CD4-positive, CD25-positive, alpha-beta regulatory T cell (primary cell): Measurements from ENCODE around the gene UBXN4. TPM values are rescaled to one million over a fixed set of nuclear protein-coding genes. Genes with fewer than 3 reads are reported as not detected.
A peak's percentile ranks its signal among the peaks of the same experiment; 100 is the strongest.
"Not testable (repeated sequence)": the region's sequence is repeated elsewhere in the genome, so short reads cannot be mapped to it uniquely, and the experiment has no call there.

Experiments
- ATAC-seq, 2 donors: fragments of 150-1000 bp; cut with Tn5 transposase; one replicate each; pipeline ENCODE4 v1.10.0; 2021; ENCODE audit warnings: low read depth in 2 of 2, moderate number of reproducible peaks in 2 of 2, moderate library complexity in 1 of 2
- DNase-seq, 3 donors: peaks; one replicate each; pipeline versions ENCODE4 v3.0.0 to v3.0.0-alpha.2; 2012 to 2022; ENCODE audit warnings: mixed read lengths in 1 of 3
- H3K27ac ChIP-seq: one replicate; pipeline ENCODE4 v1.7.0; 2013; ENCODE audit warnings: mild to moderate bottlenecking, low read length; ENCODE audit not compliant: insufficient read depth, poor library complexity, severe bottlenecking
- H3K27me3 ChIP-seq: one replicate; pipeline ENCODE4 v1.7.0; 2013; ENCODE audit warnings: low read length; ENCODE audit not compliant: control insufficient read depth, insufficient read depth
- H3K36me3 ChIP-seq: one replicate; pipeline ENCODE4 v1.7.0; 2013; ENCODE audit warnings: mild to moderate bottlenecking, low read length, moderate library complexity; ENCODE audit not compliant: control insufficient read depth, insufficient read depth
- H3K4me1 ChIP-seq: 2 replicates; pipeline ENCODE4 v1.7.0; 2013; ENCODE audit warnings: mild to moderate bottlenecking, low read length; ENCODE audit not compliant: insufficient read depth, control insufficient read depth, poor library complexity, severe bottlenecking
- H3K4me3 ChIP-seq: one replicate; pipeline ENCODE4 v1.7.0; 2013; ENCODE audit warnings: low read depth, mild to moderate bottlenecking, low read length, moderate library complexity
- H3K9me3 ChIP-seq, 2 experiments: 1 replicate in 1 of 2; 2 replicates in 1 of 2; pipeline ENCODE4 v1.7.0; 2013; ENCODE audit warnings: low read length in 2 of 2, mild to moderate bottlenecking in 1 of 2, moderate library complexity in 1 of 2; ENCODE audit not compliant: control insufficient read depth in 2 of 2
- H3K27ac Mint-ChIP-seq, 3 donors: one replicate each; pipeline ENCODE4 v1.8.0; 2020 to 2022; ENCODE audit warnings: mild to moderate bottlenecking in 3 of 3, mixed read lengths in 3 of 3, moderate library complexity in 2 of 3
- H3K27me3 Mint-ChIP-seq: one replicate; pipeline ENCODE4 v1.8.0; 2022; ENCODE audit warnings: mild to moderate bottlenecking, mixed read lengths
- H3K36me3 Mint-ChIP-seq: one replicate; pipeline ENCODE4 v1.8.0; 2020; ENCODE audit warnings: mixed read lengths
- H3K4me1 Mint-ChIP-seq, 4 donors: one replicate each; pipeline ENCODE4 v1.8.0; 2020 to 2022; ENCODE audit warnings: mixed read lengths in 4 of 4, mild to moderate bottlenecking in 1 of 4
- H3K4me3 Mint-ChIP-seq, 4 donors: one replicate each; pipeline ENCODE4 v1.8.0; 2020 to 2022; ENCODE audit warnings: mild to moderate bottlenecking in 4 of 4, mixed read lengths in 4 of 4, moderate library complexity in 3 of 4
- H3K9me3 Mint-ChIP-seq, 7 donors: one replicate each; pipeline ENCODE4 v1.8.0; 2020 to 2022; ENCODE audit warnings: mixed read lengths in 7 of 7, mild to moderate bottlenecking in 3 of 7, moderate library complexity in 2 of 7
- polyA plus RNA-seq, 4 donors: library from polyadenylated mRNA; unstranded; fragments of 300-500 nt; fragmentation: Illumina TruSeq; gene quantifications; one replicate each; pipeline ENCODE4 v1.2.3, GENCODE V29; 2021
- total RNA-seq: library from RNA; stranded (reverse); gene quantifications from one replicate; pipeline ENCODE4 v1.2.3, GENCODE V29; 2022

UBXN4 gene
- total and polyA plus RNA-seq, 5 donors from 2014 or later, result 101 to 177 (median 131) TPM

- Histone ChIP-seq H3K27ac (no peak overlapping the region), H3K9me3 (no peaks in the 10 kb centered on the region), H3K4me1 (no peaks in the 10 kb centered on the region), H3K4me3 (no peak overlapping the region), H3K36me3 (peaks cover 5% of the 10 kb centered on the region), H3K27me3 (no peaks in the 10 kb centered on the region)
- peaks cover 15% of the 10 kb centered on the region for H3K36me3 Mint-ChIP-seq
- peak; percentile 52 to 58 for ATAC-seq
- no peaks in the 10 kb centered on the region for H3K27me3 Mint-ChIP-seq
- peak; percentile 52 to 71 (median 67) for DNase-seq
- H3K4me3 Mint-ChIP-seq, result no peak overlapping the region
- peak overlapping the region in 1 of 3 donors; percentile 6 for H3K27ac Mint-ChIP-seq
- no peaks in the 10 kb centered on the region for H3K9me3 Mint-ChIP-seq
- peaks cover 0 to 7% (median under 1%) of the 10 kb centered on the region in 4 donors for H3K4me1 Mint-ChIP-seq
Measured at GRCh38 chr2:135709992-135710391, 31.7 kb upstream of the UBXN4 start.

- not testable (repeated sequence) for ATAC-seq, H3K9me3 Mint-ChIP-seq, H3K27ac ChIP-seq, DNase-seq, H3K4me3 Mint-ChIP-seq, H3K9me3 ChIP-seq, H3K4me3 ChIP-seq, H3K27ac Mint-ChIP-seq, H3K4me1 Mint-ChIP-seq, H3K4me1 ChIP-seq, H3K27me3 ChIP-seq, H3K27me3 Mint-ChIP-seq
- peaks cover 14% of the 10 kb centered on the region for H3K36me3 ChIP-seq
- H3K36me3 Mint-ChIP-seq, result peaks cover 22% of the 10 kb centered on the region
Measured at GRCh38 chr2:135715086-135715485, 26.6 kb upstream of the UBXN4 start.

- ATAC-seq (no peak), DNase-seq (no peak)
- Mint-ChIP-seq H3K4me1 (peaks cover 0 to under 1% (median 0%) of the 10 kb centered on the region in 4 donors), H3K4me3 (no peak overlapping the region), H3K27ac (no peak overlapping the region), H3K27me3 (no peaks in the 10 kb centered on the region), H3K36me3 (peaks cover 20% of the 10 kb centered on the region), H3K9me3 (peaks cover 0 to 2% (median 0%) of the 10 kb centered on the region in 7 donors)
- no peaks in the 10 kb centered on the region for H3K4me1 ChIP-seq
- H3K4me3 ChIP-seq, result no peak overlapping the region
- no peaks in the 10 kb centered on the region for H3K27me3 ChIP-seq
- no peaks in the 10 kb centered on the region for H3K9me3 ChIP-seq
- H3K36me3 ChIP-seq, result peaks cover 14% of the 10 kb centered on the region
- H3K27ac ChIP-seq, result no peak overlapping the region
Measured at GRCh38 chr2:135728064-135728743, 13.5 kb upstream of the UBXN4 start.

- no peaks in the 10 kb centered on the region for H3K27me3 Mint-ChIP-seq
- H3K4me3 Mint-ChIP-seq, result no peak overlapping the region
- no peak overlapping the region for H3K27ac Mint-ChIP-seq
- no peaks in the 10 kb centered on the region for H3K36me3 ChIP-seq
- no peak for DNase-seq
- no peak overlapping the region for H3K27ac ChIP-seq
- no peaks in the 10 kb centered on the region for H3K4me1 ChIP-seq
- no peaks in the 10 kb centered on the region for H3K36me3 Mint-ChIP-seq
- H3K4me3 ChIP-seq, result no peak overlapping the region
- H3K9me3 ChIP-seq, result no peaks in the 10 kb centered on the region
- H3K27me3 ChIP-seq, result no peaks in the 10 kb centered on the region
- H3K9me3 Mint-ChIP-seq, result peaks cover 0 to 2% (median 0%) of the 10 kb centered on the region in 7 donors
- ATAC-seq, result no peak
- H3K4me1 Mint-ChIP-seq, result peaks cover 0 to 3% (median 0%) of the 10 kb centered on the region in 4 donors
Measured at GRCh38 chr2:135732561-135732960, 9.1 kb upstream of the UBXN4 start.

- Histone ChIP-seq H3K27me3 (no peaks in the 10 kb centered on the region), H3K9me3 (no peaks in the 10 kb centered on the region), H3K36me3 (no peaks in the 10 kb centered on the region), H3K27ac (no peak overlapping the region), H3K4me1 (no peaks in the 10 kb centered on the region), H3K4me3 (no peak overlapping the region)
- Mint-ChIP-seq H3K27ac (no peak overlapping the region), H3K4me1 (peaks cover 0 to 3% (median 0%) of the 10 kb centered on the region in 4 donors), H3K9me3 (peaks cover 0 to 3% (median 0%) of the 10 kb centered on the region in 7 donors), H3K27me3 (no peaks in the 10 kb centered on the region), H3K36me3 (no peaks in the 10 kb centered on the region), H3K4me3 (no peak overlapping the region)
- DNase-seq (no peak), ATAC-seq (no peak)
Measured at GRCh38 chr2:135733045-135733444, 8.6 kb upstream of the UBXN4 start.

GRCh38 chr2:135736546-135736945, 5.1 kb upstream of the UBXN4 start:
- H3K36me3 Mint-ChIP-seq, result no peaks in the 10 kb centered on the region
- ATAC-seq, result no peak
- H3K4me3 ChIP-seq, result no peak overlapping the region
- H3K9me3 ChIP-seq, result no peaks in the 10 kb centered on the region
- DNase-seq, result no peak
- H3K27me3 Mint-ChIP-seq, result no peaks in the 10 kb centered on the region
- H3K27ac Mint-ChIP-seq, result no peak overlapping the region
- H3K4me3 Mint-ChIP-seq, result no peak overlapping the region
- peaks cover 0 to 4% (median 0%) of the 10 kb centered on the region in 7 donors for H3K9me3 Mint-ChIP-seq
- no peaks in the 10 kb centered on the region for H3K27me3 ChIP-seq
- H3K4me1 ChIP-seq, result no peaks in the 10 kb centered on the region
- peaks cover 0 to 3% (median 2%) of the 10 kb centered on the region in 4 donors for H3K4me1 Mint-ChIP-seq
- no peaks in the 10 kb centered on the region for H3K36me3 ChIP-seq
- no peak overlapping the region for H3K27ac ChIP-seq

- peaks cover 0 to 4% (median 0%) of the 10 kb centered on the region in 7 donors for H3K9me3 Mint-ChIP-seq
Measured at GRCh38 chr2:135740206-135740605, 1.4 kb upstream of the UBXN4 start.

GRCh38 chr2:135741043-135741394, 636 bp upstream of the UBXN4 start:
- peak overlapping the region in 2 of 3 donors; percentile 92 to 99 for H3K27ac Mint-ChIP-seq
- H3K36me3 Mint-ChIP-seq, result peaks cover 4% of the 10 kb centered on the region
- H3K27me3 ChIP-seq, result no peaks in the 10 kb centered on the region
- ATAC-seq (no peak), DNase-seq (no peak)
- peak overlapping the region; percentile 97 for H3K27ac ChIP-seq
- H3K4me3 ChIP-seq, result peak overlapping the region; percentile 37
- no peaks in the 10 kb centered on the region for H3K36me3 ChIP-seq
- peaks cover 14 to 36% (median 27%) of the 10 kb centered on the region in 4 donors for H3K4me1 Mint-ChIP-seq
- H3K27me3 Mint-ChIP-seq, result no peaks in the 10 kb centered on the region
- peaks cover 25% of the 10 kb centered on the region for H3K4me1 ChIP-seq
- peak overlapping the region; percentile 48 to 98 (median 96) for H3K4me3 Mint-ChIP-seq
- no peaks in the 10 kb centered on the region for H3K9me3 ChIP-seq
- peaks cover 0 to 4% (median 0%) of the 10 kb centered on the region in 7 donors for H3K9me3 Mint-ChIP-seq

More at GRCh38 chr2:135740206-135740605, 1.4 kb upstream of the UBXN4 start:
- Histone ChIP-seq H3K27me3 (no peaks in the 10 kb centered on the region), H3K4me3 (no peak overlapping the region), H3K36me3 (no peaks in the 10 kb centered on the region), H3K27ac (no peak overlapping the region), H3K4me1 (peaks cover 24% of the 10 kb centered on the region), H3K9me3 (no peaks in the 10 kb centered on the region)
- Mint-ChIP-seq H3K4me1 (peaks cover 9 to 30% (median 21%) of the 10 kb centered on the region in 4 donors), H3K27me3 (no peaks in the 10 kb centered on the region), H3K36me3 (peaks cover 2% of the 10 kb centered on the region), H3K4me3 (no peak overlapping the region), H3K27ac (no peak overlapping the region)
- DNase-seq (no peak), ATAC-seq (no peak)
